Measurements from ENCODE around the gene GALNT10. TPM values are rescaled to one million over a fixed set of nuclear protein-coding genes. Genes with fewer than 3 reads are reported as not detected.

Gene GALNT10
- polyA plus RNA-seq, 1 of the 3 experiments (the other 2 are of a cell fraction), result 56.3 TPM

DNA sequence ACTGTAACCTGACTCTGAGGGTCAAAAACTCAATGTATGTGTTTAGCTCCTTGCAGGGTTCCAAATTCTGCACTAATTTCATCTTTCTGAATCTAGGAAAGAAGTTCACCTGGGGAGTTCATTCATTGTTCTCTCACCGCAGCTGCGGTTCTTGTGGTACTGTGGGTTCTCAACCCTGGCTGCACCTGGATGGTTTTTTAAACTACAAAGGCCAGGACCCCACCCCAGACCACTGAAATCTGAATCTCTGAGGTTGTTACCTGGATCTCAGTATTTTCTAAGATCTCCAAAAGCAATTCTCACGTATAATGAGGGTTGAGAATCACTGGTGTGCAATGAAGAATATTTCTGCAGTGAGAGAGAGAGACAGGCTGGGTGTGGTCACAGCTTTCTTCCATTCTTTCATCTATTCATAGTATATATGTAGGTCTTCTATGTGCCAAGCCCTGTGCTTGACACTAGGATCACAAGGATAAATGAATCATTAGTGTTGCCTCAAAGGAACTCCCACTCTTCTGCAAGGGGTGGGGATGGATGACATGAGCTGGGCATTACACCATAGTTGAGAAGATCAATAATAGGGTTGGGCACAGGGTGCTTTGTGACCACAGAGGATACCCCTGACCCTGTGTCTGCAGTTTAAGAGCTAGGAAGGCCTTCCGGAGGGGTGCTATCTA is 109.8 kb downstream of the GALNT10 start:
- H3K4me3 ChIP-seq (ENCODE audit: low read depth in 2 of 2, low read length in 1 of 2), result no peak overlapping the region
- H3K27me3 ChIP-seq (ENCODE audit: insufficient read depth), result no peaks in the 10 kb centered on the region
- 98% methylated on average over 4 of the region's 4 CpGs for WGBS (ENCODE audit: low lambda C conversion rate)
- peaks cover 24% of the 10 kb centered on the region; the same call in 1 of the 2 replicates for H3K79me2 ChIP-seq (ENCODE audit: insufficient read depth)
- H3F3A ChIP-seq (replicated peaks; ENCODE audit: insufficient read depth), result no peaks in the 10 kb centered on the region
- no peak overlapping the region for H3K9ac ChIP-seq
- no peak for TF ChIP-seq SIN3A (IDR thresholded peaks at IDR 0.05; ENCODE audit: borderline replicate concordance, low read depth, low read length)
- no peak for TF ChIP-seq TCF12 (IDR thresholded peaks at IDR 0.05)
- H2AFZ ChIP-seq (ENCODE audit: low read depth), result no peak overlapping the region
- POLR2A ChIA-PET, result no interaction called here
- no peaks in the 10 kb centered on the region; a peak in 1 of 4 replicates for H3K4me1 ChIP-seq (ENCODE audit: control insufficient read depth in 1 of 2, insufficient read depth in 2 of 2, low read depth in 1 of 2, low read length in 1 of 2)
- peaks cover 13% of the 10 kb centered on the region for H3K9me3 ChIP-seq
- H3K4me2 ChIP-seq, result no peak overlapping the region
- DNase-seq, result no peak
- CTCF ChIA-PET, result interaction anchor here (0.6 kb wide), 1 partner anchor 14 kb away, joined by 3 read pairs; no protein-coding TSS in a partner anchor
- H3K36me3 ChIP-seq (replicated peaks in 1 of 2; ENCODE audit: control insufficient read depth in 1 of 2, insufficient read depth in 2 of 2, low read length in 1 of 2), result peaks cover 65 to 87% of the 10 kb centered on the region in 2 experiments
- no peaks in the 10 kb centered on the region for H3K9me2 ChIP-seq
- H4K20me1 ChIP-seq (ENCODE audit: insufficient read depth), result no peaks in the 10 kb centered on the region
- H3K27ac ChIP-seq (ENCODE audit: low read depth in 2 of 2, low read length in 1 of 2), result no peak overlapping the region

- peaks cover 18% of the 10 kb centered on the region for H3K9me3 ChIP-seq
- H3K4me2 ChIP-seq, result no peak overlapping the region
- no peaks in the 10 kb centered on the region; a peak in 1 of 4 replicates for H3K4me1 ChIP-seq (ENCODE audit: control insufficient read depth in 1 of 2, insufficient read depth in 2 of 2, low read depth in 1 of 2, low read length in 1 of 2)
- H3F3A ChIP-seq (replicated peaks; ENCODE audit: insufficient read depth), result peaks cover 8% of the 10 kb centered on the region
- TF ChIP-seq, protein P1, sequence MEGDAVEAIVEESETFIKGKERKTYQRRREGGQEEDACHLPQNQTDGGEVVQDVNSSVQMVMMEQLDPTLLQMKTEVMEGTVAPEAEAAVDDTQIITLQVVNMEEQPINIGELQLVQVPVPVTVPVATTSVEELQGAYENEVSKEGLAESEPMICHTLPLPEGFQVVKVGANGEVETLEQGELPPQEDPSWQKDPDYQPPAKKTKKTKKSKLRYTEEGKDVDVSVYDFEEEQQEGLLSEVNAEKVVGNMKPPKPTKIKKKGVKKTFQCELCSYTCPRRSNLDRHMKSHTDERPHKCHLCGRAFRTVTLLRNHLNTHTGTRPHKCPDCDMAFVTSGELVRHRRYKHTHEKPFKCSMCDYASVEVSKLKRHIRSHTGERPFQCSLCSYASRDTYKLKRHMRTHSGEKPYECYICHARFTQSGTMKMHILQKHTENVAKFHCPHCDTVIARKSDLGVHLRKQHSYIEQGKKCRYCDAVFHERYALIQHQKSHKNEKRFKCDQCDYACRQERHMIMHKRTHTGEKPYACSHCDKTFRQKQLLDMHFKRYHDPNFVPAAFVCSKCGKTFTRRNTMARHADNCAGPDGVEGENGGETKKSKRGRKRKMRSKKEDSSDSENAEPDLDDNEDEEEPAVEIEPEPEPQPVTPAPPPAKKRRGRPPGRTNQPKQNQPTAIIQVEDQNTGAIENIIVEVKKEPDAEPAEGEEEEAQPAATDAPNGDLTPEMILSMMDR (IDR thresholded peaks at IDR 0.05), result no peak
- TF ChIP-seq RAD21 (IDR thresholded peaks at IDR 0.05; ENCODE audit: low read length) (no peak), REST (IDR thresholded peaks at IDR 0.05; ENCODE audit: low read depth, low read length) (no peak), SMC3 (IDR thresholded peaks at IDR 0.05; ENCODE audit: low read depth, low read length) (no peak)
- peaks cover 12% of the 10 kb centered on the region for H3K79me2 ChIP-seq (ENCODE audit: insufficient read depth)
- CTCF ChIA-PET, result interaction anchor here (0.9 to 1.2 kb wide), 4 partner anchors 9 to 807 kb away, joined by 3 to 5 read pairs (median 3); no protein-coding TSS in a partner anchor
- no peaks in the 10 kb centered on the region for H3K9me2 ChIP-seq
- H3K27me3 ChIP-seq (ENCODE audit: insufficient read depth), result no peaks in the 10 kb centered on the region
- H4K20me1 ChIP-seq (ENCODE audit: insufficient read depth), result no peaks in the 10 kb centered on the region
- DNase-seq, result no peak
- H3K9ac ChIP-seq, result no peak overlapping the region
- no peak overlapping the region for H3K27ac ChIP-seq (ENCODE audit: low read depth in 2 of 2, low read length in 1 of 2)
- POLR2A ChIA-PET, result no interaction called here
- H3K36me3 ChIP-seq (replicated peaks in 1 of 2; ENCODE audit: control insufficient read depth in 1 of 2, insufficient read depth in 2 of 2, low read length in 1 of 2), result peaks cover 57 to 89% of the 10 kb centered on the region in 2 experiments
- no peak overlapping the region for H3K4me3 ChIP-seq (ENCODE audit: low read depth in 2 of 2, low read length in 1 of 2)
- WGBS (ENCODE audit: low lambda C conversion rate), result 91% methylated on average over 3 of the region's 3 CpGs
- no peak overlapping the region for H2AFZ ChIP-seq (ENCODE audit: low read depth)
Measured at GRCh38 chr5:154301726-154302125, 111.2 kb downstream of the GALNT10 start.
